Measurements from ENCODE around the gene DUSP1.

Gene DUSP1

DNA sequence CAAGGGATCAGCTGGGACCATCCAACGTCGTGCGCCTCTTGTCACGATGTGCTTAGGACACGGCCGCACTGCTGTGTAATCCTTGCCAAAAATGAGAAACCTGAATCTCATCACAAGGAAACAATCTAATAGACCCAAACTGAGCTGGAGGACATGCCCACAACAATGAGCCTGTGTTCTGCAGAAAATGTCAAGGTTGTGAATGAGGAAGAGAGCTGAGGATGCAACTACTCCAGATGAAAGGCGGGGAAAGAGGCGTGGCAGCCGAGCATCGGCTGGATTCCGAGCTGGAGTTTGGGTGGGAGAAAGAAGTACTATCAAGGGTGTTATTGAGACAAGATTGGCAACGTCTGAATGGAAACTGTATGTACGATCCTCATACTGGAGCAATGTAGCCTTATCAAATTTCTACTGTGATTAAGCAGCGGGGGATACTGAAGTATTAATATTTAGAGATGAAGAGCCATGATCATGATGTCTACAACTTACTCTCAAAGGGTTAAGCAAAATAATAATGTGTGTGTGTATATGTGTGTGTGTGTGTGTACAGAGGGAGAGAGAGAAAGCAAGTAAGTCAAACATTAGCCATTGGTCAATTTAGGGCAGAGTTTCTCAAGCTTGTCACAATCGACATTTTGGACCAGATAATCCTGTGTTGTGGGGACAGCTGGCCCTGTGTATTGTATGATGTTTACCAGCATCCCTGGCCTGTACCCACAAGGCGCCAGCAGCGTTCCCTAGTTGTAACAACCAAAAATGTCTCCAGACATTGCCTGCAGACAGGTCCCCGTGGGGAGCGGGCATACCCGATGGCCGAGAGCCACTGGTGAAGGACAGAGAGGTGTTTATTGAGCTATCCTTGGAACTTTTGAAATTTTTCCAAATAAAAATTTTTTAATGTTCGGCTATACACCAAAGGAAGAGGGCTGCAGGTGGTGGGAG is 46.5 kb downstream of the DUSP1 start:
- no peak for DNase-seq (ENCODE audit: low read depth)

DNA sequence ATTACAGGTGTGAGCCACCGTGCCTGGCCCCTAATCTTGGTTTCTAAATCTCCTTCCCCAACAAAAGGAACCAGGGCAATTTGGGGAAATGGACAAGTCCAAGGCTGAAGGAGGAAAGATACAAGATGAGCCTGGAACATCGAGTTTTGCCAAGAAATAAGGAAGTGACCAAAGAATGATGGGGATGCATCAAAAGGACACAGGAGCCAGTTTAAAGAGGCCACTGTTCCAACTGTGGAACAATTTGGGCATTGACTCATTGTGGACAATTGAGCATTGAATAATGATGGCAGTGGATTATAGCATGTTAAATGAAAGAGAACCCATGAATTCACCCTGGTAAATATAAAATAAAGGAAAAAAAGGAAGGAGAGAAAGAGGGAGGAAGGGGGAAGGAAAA is 47.5 kb downstream of the DUSP1 start:
- DNase-seq (ENCODE audit: low read depth) = no peak

DNA sequence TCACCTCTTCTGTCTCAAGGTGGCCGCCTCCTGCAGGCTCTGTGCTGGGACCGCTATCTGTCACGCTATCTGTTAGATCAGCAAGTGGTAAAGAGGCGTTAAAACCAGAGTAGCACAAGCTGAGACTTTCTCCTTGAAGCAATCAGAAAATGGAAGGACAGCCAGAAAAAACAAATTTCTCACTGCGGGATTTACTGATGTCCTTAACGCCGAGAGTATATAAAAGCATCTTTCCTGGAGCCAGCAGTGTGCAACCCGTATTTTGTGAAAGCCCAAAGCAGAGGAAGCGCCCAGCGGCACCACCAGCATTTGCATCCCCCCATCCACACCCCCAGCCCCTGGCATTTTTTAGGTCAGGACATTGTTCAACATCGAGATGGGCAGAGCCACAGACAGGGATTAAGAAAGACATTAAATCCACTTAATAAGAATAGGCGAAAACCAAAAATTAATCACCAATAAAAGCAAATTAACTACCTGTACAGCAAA is 48.6 kb downstream of the DUSP1 start:
- no peak for DNase-seq (ENCODE audit: low read depth)

DNA sequence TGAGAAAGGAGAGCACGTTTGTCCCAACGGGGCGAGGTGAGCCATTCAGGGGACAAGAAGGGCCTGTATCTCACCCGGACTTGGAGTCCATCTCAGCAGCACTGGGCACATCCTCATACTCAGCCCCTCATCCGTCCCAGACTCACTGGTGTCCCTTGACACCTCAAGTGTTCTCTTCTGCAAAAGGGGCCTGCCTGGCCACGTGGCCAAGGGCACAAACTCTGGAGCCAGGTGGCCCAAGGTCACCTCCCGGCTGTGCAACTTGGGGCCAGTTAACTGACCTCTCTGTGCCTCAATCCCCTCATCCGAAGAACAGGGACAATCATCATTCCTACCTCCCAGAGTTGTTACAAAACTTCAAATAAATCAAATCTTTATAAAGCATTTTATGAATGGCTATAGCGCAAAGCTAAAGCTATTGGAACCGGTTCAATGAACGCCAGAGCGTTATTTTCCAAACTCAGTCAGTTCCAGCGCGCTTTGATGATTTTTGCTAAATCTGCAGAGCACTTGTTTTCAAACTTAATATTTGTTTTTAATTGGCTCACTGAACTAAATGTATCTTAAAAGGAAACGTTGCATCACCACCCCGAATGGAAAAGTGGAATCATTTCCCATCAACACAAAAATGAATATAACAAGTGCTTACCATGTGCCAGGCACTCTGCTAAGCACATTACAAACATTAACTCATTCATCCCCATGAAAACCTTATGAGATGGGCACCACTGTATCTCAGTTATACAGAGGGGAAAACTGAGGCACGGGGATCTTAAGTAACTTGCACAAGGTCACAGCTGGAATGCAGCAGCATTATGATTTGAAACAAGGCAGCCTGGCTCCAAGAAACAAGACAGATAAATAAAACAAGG is 49.3 kb downstream of the DUSP1 start:
- no peak for DNase-seq (ENCODE audit: low read depth)

DNA sequence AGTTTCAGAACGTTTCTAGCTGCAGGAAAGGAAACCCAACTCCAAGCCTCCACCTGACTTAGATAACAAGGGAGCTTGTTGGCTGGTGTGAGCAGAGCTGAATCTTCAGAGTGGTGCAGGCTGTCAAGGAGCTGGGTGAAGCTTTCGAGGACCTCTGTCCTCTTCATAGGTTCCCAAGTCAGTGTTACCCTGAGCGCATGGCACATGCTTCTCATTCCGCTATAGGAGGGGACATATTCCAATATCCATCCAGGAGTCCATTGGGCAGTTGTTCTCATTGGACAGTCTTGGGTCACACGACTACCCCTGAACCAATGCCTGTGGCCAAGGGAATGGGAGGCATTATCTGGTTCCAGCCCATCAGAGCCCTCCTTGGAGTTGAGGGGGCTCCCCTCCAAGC is 50.3 kb downstream of the DUSP1 start:
- DNase-seq (ENCODE audit: low read depth) = no peak

DNA sequence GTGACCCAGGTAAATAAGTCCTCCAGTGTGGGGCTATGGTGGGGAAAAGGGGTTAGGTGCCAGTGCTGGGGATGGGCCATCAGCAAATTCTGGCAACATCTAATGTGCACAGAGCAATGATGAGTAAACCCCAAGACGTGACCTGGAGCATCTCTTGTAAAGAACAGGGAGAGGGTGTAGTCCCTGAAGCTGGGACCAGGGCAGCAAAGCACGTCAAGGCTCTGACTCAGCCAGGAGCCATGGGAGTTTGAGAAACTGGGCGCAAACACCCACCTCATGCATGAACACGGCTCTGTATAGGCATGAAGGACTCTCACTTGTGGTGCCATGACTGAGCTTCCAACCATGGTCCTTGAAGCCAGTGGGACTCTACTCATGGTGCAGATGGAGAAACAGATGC is 51.8 kb downstream of the DUSP1 start:
- DNase-seq (ENCODE audit: low read depth) = no peak

DNA sequence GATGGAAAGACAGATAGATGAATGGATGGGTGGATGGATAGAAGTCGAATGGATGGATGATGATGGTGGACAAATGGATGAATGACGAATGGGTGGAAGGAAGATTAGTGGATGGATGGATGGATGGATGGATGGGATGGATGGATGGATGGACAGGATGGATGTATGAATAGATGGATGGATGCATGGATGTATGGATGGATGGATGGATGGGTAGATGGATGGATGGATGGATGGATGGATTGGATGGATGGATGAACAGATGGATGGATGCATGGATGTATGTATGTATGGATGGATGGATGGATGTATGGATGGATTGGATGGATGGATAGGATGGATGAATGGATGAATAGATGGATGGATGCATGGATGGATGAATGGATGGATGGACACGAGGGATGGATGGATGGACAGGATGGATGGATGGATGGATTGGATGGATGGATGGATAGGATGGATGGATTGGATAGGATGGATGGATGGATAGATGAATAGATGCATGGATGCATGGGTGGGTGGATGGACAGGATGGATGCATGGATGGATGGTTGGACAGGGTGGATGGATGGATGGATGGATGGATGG is 52.4 kb downstream of the DUSP1 start:
- DNase-seq (ENCODE audit: low read depth) = no peak

All from T follicular helper cell (primary cell).